ENCODE measurements around the gene ZFP36L2.

DNA sequence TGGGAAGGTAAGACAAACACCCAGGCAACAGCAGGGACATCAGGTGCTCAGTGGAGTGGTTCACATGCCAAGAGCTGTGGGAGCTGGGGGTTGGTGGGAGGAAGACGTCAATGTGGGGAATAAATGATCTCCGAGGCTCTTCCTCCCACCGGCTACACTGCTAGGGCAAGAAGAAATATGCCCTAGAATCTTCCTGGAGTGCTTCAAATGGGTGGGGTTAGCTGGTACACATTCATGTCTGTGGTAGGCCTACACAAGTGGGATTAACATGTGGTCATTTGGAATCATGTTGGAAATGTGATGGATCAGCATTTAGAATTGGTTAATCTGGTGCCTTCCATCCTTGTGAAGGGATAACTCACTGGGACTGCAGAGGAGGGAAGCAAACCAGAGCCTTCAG, 12.4 kb upstream of the ZFP36L2 start:
- TF ChIP-seq, protein P1, sequence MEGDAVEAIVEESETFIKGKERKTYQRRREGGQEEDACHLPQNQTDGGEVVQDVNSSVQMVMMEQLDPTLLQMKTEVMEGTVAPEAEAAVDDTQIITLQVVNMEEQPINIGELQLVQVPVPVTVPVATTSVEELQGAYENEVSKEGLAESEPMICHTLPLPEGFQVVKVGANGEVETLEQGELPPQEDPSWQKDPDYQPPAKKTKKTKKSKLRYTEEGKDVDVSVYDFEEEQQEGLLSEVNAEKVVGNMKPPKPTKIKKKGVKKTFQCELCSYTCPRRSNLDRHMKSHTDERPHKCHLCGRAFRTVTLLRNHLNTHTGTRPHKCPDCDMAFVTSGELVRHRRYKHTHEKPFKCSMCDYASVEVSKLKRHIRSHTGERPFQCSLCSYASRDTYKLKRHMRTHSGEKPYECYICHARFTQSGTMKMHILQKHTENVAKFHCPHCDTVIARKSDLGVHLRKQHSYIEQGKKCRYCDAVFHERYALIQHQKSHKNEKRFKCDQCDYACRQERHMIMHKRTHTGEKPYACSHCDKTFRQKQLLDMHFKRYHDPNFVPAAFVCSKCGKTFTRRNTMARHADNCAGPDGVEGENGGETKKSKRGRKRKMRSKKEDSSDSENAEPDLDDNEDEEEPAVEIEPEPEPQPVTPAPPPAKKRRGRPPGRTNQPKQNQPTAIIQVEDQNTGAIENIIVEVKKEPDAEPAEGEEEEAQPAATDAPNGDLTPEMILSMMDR (IDR thresholded peaks at IDR 0.05), result no peak
- TF ChIP-seq POLR2A (IDR thresholded peaks at IDR 0.05; ENCODE audit: low read depth), result no peak
- TF ChIP-seq EP300 (IDR thresholded peaks at IDR 0.05), result no peak
